Measurements from ENCODE around the gene SPTAN1.

- TF ChIP-seq EZH2 (optimal IDR thresholded peaks at IDR 0.05; ENCODE audit: low read depth, low read length) (no peak), EZH2phosphoT487 (IDR thresholded peaks at IDR 0.05; ENCODE audit: low read length) (no peak)
- TF ChIP-seq, protein P1, sequence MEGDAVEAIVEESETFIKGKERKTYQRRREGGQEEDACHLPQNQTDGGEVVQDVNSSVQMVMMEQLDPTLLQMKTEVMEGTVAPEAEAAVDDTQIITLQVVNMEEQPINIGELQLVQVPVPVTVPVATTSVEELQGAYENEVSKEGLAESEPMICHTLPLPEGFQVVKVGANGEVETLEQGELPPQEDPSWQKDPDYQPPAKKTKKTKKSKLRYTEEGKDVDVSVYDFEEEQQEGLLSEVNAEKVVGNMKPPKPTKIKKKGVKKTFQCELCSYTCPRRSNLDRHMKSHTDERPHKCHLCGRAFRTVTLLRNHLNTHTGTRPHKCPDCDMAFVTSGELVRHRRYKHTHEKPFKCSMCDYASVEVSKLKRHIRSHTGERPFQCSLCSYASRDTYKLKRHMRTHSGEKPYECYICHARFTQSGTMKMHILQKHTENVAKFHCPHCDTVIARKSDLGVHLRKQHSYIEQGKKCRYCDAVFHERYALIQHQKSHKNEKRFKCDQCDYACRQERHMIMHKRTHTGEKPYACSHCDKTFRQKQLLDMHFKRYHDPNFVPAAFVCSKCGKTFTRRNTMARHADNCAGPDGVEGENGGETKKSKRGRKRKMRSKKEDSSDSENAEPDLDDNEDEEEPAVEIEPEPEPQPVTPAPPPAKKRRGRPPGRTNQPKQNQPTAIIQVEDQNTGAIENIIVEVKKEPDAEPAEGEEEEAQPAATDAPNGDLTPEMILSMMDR (IDR thresholded peaks at IDR 0.05; ENCODE audit: low read length) = no peak
These were observed 80.1 kb downstream of the SPTAN1 start for GRCh38 chr9:128632486-128632885.
